ENCODE measurements around the gene COQ9. TPM values are rescaled to one million over a fixed set of nuclear protein-coding genes. Genes with fewer than 3 reads are reported as not detected.

Gene COQ9
- polyA plus RNA-seq, 3 donors from 2014 or later: 14.6 to 30.3 (median 24.6) TPM

DNA sequence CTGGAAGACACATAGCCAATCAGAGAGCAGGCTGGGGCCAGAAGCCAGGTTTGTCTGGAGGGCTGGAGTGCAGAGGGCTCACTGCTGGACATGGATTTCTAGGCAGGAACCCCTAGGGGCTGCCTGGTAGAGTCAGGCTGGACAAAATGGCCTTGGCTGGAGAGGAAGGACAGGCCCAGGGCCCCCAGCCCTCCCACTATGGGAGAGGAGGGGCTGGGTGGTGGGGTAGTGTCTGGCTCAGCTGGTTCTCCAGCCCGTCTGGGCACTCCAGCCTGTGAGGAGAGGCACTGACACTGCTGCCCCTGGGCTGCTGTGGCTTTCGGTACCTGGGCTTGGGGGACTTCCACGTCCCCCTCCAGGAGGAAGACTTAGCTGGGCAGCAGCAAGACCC is 60.8 kb downstream of the COQ9 start:
- no peaks in the 10 kb centered on the region for H3K4me1 Mint-ChIP-seq
- no peak overlapping the region for H3K4me3 Mint-ChIP-seq
- H3K27ac Mint-ChIP-seq: no peak overlapping the region
- H3K36me3 Mint-ChIP-seq: peaks cover 0 to 4% (median 2%) of the 10 kb centered on the region in 3 donors
- DNase-seq: no peak
- H3K9me3 Mint-ChIP-seq: no peaks in the 10 kb centered on the region
- peaks cover 0 to 3% (median 0%) of the 10 kb centered on the region in 3 donors for H3K27me3 Mint-ChIP-seq (ENCODE audit: low read depth in 3 of 3)

DNA sequence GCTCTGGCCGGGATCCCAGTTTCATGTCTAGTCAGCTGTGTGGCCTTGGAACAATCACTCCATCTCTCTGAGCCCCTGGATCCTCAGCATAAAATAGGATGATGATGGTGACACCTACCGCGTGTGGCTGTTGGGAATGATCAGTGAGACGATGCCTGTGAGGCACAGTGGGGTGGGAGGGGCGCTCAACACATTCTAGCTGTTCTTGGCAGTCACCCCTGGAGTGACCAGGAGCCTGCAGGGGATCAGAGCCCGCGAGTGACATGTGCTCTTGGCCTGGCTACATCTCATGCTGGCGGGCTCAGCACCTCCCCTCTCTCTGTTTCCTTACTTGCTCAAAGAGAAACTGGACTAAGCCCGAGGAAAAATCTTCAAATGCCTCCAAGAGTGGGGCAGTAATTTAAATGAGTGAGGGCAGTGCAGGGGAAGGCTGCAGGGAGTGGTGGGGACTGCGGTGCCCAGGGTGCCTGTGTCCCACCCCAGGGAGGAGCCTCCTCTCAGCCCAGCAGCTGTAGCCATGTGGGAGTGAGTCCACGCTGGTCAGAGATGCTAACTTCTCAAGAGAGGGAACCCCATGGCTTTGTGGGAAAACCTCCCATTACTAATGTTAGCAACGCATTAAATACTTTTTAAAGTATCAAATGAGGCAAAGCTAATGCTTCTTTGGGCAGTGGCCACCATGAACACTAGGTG is 62.1 kb downstream of the COQ9 start:
- Mint-ChIP-seq H3K36me3 (peaks cover 0 to 11% (median 4%) of the 10 kb centered on the region in 3 donors), H3K4me3 (no peak overlapping the region), H3K27ac (no peak overlapping the region), H3K4me1 (no peaks in the 10 kb centered on the region), H3K27me3 (ENCODE audit: low read depth in 3 of 3) (peaks cover 0 to 3% (median 0%) of the 10 kb centered on the region in 3 donors), H3K9me3 (no peaks in the 10 kb centered on the region)
- no peak for DNase-seq

DNA sequence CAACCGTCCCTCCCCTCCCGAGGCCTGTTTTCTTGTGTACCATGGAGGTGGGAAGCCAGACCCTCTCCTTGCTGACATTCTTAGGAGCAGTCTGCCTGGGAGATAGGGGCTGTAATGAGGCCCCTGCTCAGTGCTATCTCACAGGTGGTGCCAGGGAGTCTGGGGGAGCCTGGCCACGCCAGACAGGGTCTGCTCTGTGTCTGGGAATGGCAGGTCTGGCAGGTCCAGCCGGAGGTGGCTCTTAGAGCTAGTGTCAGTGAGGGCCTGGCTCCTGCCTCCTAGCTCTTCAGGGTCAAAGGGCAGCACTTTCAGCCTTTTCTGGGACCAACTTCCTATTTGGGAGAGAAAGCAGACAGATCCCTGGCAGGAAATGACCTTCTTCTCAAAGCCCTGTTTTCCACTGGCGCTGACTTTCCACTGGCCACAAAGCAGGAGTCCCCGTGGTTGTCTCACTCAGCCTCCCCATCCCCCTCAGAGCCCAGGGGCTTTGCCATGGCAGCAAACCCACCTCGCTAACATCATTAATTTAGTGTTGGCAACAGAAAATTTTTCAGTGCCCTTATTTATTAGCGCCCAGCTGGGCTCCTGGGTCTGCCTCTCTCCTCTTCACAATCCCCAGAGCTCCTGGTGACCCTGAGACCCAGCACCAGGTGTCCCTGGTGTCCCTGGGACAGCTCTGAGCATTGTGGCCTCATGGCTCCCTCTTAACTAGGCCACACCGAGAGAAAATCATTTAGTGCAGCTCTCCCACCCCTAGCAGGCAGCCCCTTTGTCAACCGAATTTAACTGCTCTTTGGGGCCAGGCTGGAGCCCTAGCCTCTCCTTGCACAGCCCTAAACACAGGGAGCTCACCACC is 63.0 kb downstream of the COQ9 start:
- DNase-seq: no peak
- Mint-ChIP-seq H3K4me1 (no peaks in the 10 kb centered on the region), H3K4me3 (no peak overlapping the region), H3K9me3 (no peaks in the 10 kb centered on the region), H3K27me3 (ENCODE audit: low read depth in 3 of 3) (peaks cover 0 to 3% (median 0%) of the 10 kb centered on the region in 3 donors), H3K36me3 (peaks cover 0 to 13% (median 4%) of the 10 kb centered on the region in 3 donors), H3K27ac (no peak overlapping the region)

Other genes with a start within 250 kb of the COQ9 start
- gene ARL2BP, start 202.2 kb upstream of the COQ9 start, polyA plus RNA-seq: 100 to 1,000 TPM; 130 to 221 (median 136) TPM
- under 1 TPM; 0.21 to 0.57 (median 0.33) TPM for gene PLLP, start 162.8 kb upstream of the COQ9 start, polyA plus RNA-seq
- not detected for gene CCL22, start 88.7 kb upstream of the COQ9 start, polyA plus RNA-seq
- gene CX3CL1, start 75.0 kb upstream of the COQ9 start, polyA plus RNA-seq: not detected
- not detected for gene CCL17, start 42.7 kb upstream of the COQ9 start, polyA plus RNA-seq
- gene CIAPIN1, start 94 bp upstream of the COQ9 start, polyA plus RNA-seq: 10 to 100 TPM; 65.9 to 98.5 (median 68.3) TPM
- gene POLR2C, start 15.2 kb downstream of the COQ9 start, polyA plus RNA-seq: 10 to 100 TPM; 38.9 to 60.9 (median 41.6) TPM
- gene DOK4, start 39.0 kb downstream of the COQ9 start, polyA plus RNA-seq: 1 to 10 TPM; 2.2 to 3.2 (median 2.8) TPM
- 10 to 100 TPM in 2 of 3 donors, 1 to 10 TPM in 1; 8.8 to 26.4 (median 13.9) TPM for gene CCDC102A, start 89.1 kb downstream of the COQ9 start, polyA plus RNA-seq
- 100 to 1,000 TPM in 1 of 3 donors, 10 to 100 TPM in 2; 43.2 to 124 (median 77.4) TPM for gene ADGRG5, start 95.2 kb downstream of the COQ9 start, polyA plus RNA-seq
- 100 to 1,000 TPM; 218 to 784 (median 395) TPM for gene ADGRG1, start 181.2 kb downstream of the COQ9 start, polyA plus RNA-seq
- gene ADGRG3, start 220.8 kb downstream of the COQ9 start, polyA plus RNA-seq: 10 to 100 TPM; 13.1 to 18.4 (median 15.7) TPM
- gene DRC7, start 247.3 kb downstream of the COQ9 start, polyA plus RNA-seq: not detected

Data from immature natural killer cell (primary cell).